ENCODE measurements around the gene GREB1L. TPM values are rescaled to one million over a fixed set of nuclear protein-coding genes. Genes with fewer than 3 reads are reported as not detected.

GREB1L gene
- total and polyA plus RNA-seq, 2 donors (not counting 3 experiments of a cell fraction or from before 2014, with no cell fraction given) = 0.22 to 0.41 TPM

GRCh38 chr18:21571772-21572171 lies 329.7 kb downstream of the GREB1L start:
- H2AFZ ChIP-seq (ENCODE audit: low read depth, low read length) = no peak overlapping the region
- no peak overlapping the region for H3K4me2 ChIP-seq (ENCODE audit: insufficient read depth, low read length)
- H3K9me3 ChIP-seq (replicated peaks; ENCODE audit: control insufficient read depth, insufficient read depth, low read length) = no peaks in the 10 kb centered on the region
- peaks cover 2 to 7% of the 10 kb centered on the region in 2 experiments for H3K36me3 ChIP-seq (ENCODE audit: control insufficient read depth in 2 of 2, extremely low read depth in 1 of 2, insufficient read depth in 2 of 2, low read length in 2 of 2)
- H3K9ac ChIP-seq (replicated peaks; ENCODE audit: extremely low read depth, insufficient read depth, low read length) = no peak overlapping the region
- TF ChIP-seq CTCF (IDR thresholded peaks at IDR 0.05; ENCODE audit: extremely low read depth in 1 of 2, insufficient read depth in 1 of 2, low read depth in 1 of 2, low read length in 2 of 2) (no peak), EZH2 (IDR thresholded peaks at IDR 0.05; ENCODE audit: borderline replicate concordance, low read depth, low read length, severe bottlenecking) (no peak)
- H3K79me2 ChIP-seq (ENCODE audit: control insufficient read depth, insufficient read depth, low read length) = no peaks in the 10 kb centered on the region
- dilution Hi-C loops (cut with MboI; ENCODE audit: extremely low pct_ligation_motif_present, low sequenced_read_pairs) (no loop called here), intact Hi-C loops (cut with micrococcal nuclease) (no loop called here)
- BruUV-seq (replicated peaks) = no TSS peak
- POLR2A ChIA-PET = no interaction called here
- no peak for FAIRE-seq
- H3K9me1 ChIP-seq (replicated peaks; ENCODE audit: control insufficient read depth, extremely low read depth, insufficient read depth, low read length) = no peaks in the 10 kb centered on the region
- no peak overlapping the region for H3K4me3 ChIP-seq (replicated peaks in 1 of 3; ENCODE audit: insufficient read depth in 1 of 3, low read depth in 1 of 3, low read length in 3 of 3)
- peaks cover 11% of the 10 kb centered on the region for H3K4me1 ChIP-seq (ENCODE audit: control insufficient read depth, extremely low read depth, insufficient read depth, low read length)
- DNase-seq (ENCODE audit: low read depth, low spot score) = no peak
- CTCF ChIA-PET = no interaction called here
- H3K27ac ChIP-seq (ENCODE audit: insufficient read depth, low read depth, low read length) = no peak overlapping the region
- H3K27me3 ChIP-seq (ENCODE audit: control insufficient read depth in 2 of 2, insufficient read depth in 2 of 2, low read length in 2 of 2) = no peaks in the 10 kb centered on the region
- no peaks in the 10 kb centered on the region for H4K20me1 ChIP-seq (replicated peaks; ENCODE audit: control insufficient read depth, extremely low read depth, insufficient read depth, low read length)

Small RNAs within 50 kb of the gene (small RNA-seq; reads per million reads assigned to genes)
- gene RF00603 (ENCODE audit: insufficient read depth, insufficient read length, low read depth, low replicate concordance) = not detected

Other genes starting within 250 kb of the GREB1L start
- 53.0 and 53.7 TPM in 2 replicates for gene ROCK1, start 130.4 kb upstream of the GREB1L start, total RNA-seq
- gene ROCK1, start 130.4 kb upstream of the GREB1L start, polyA plus RNA-seq = 5.3 and 5.9 TPM in 2 replicates